SK-N-SH treated with all-trans-retinoic acid at 6 μM for 48 hours (cell line): ENCODE results near the gene FN1.

Source experiments
- ESRRG ChIP-seq: fragments of 250-450 bp; sonication (Bioruptor Pico); IDR thresholded peaks from 2 replicates; pipeline ENCODE4 v1.6.1; 2021; ENCODE audit warnings: mild to moderate bottlenecking
- GLIS3 ChIP-seq: fragments of 250-450 bp; sonication (Bioruptor Pico); IDR thresholded peaks from 2 replicates; pipeline ENCODE4 v1.5.0; 2020; ENCODE audit warnings: mild to moderate bottlenecking, moderate library complexity
- TCF4 ChIP-seq: fragments of 250-450 bp; sonication (Bioruptor Pico); IDR thresholded peaks from 2 replicates; pipeline ENCODE4 v1.8.0; 2021; ENCODE audit warnings: mild to moderate bottlenecking, moderate library complexity, borderline replicate concordance
- ZFP3 ChIP-seq: fragments of 250-450 bp; sonication (Bioruptor Pico); IDR thresholded peaks from 2 replicates; pipeline ENCODE4 v1.5.0; 2020; ENCODE audit warnings: mild to moderate bottlenecking, moderate library complexity
- ZFP30 ChIP-seq: fragments of 450-650 bp; formaldehyde crosslinking; IDR thresholded peaks from 2 replicates; pipeline ENCODE4 v1.5.0; 2022; ENCODE audit warnings: mild to moderate bottlenecking, moderate library complexity
- TF ChIP-seq, protein P1 (sequence below): fragments of 250-450 bp; sonication (Bioruptor Pico); IDR thresholded peaks from 2 replicates; pipeline ENCODE4 v1.8.0; 2020; ENCODE audit warnings: mild to moderate bottlenecking, moderate library complexity, borderline replicate concordance
- TF ChIP-seq, protein P2 (sequence below): fragments of 250-450 bp; sonication (Bioruptor Pico); IDR thresholded peaks from 2 replicates; pipeline ENCODE4 v1.8.0; 2021; ENCODE audit warnings: low read depth, mild to moderate bottlenecking, moderate library complexity, borderline replicate concordance

DNA sequence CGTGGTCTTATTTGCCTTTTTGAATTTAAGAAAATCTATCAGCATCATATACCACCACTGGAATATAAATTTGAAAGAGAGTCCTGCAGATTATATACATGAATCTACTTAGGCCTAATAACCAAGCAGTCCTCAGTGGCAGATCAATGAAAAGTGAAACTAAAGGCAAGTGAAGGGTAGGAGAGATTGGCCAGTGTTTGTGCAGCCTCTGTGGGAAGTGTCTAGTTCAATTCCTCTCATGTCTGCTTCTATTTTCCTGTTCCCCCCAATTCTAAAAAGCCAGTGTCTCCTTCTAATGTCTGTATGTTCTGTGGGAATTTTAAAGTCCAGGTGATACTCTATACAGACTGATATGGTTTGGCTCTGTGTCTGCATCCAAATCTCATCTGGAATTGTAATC, 61.9 kb downstream of the FN1 start:
- TF ChIP-seq GLIS3 (CRISPR knock-in tag) (no peak), ZFP30 (CRISPR knock-in tag) (no peak), ZFP3 (no peak), TCF4 (CRISPR knock-in tag) (no peak), ESRRG (no peak)
- TF ChIP-seq, protein P1, sequence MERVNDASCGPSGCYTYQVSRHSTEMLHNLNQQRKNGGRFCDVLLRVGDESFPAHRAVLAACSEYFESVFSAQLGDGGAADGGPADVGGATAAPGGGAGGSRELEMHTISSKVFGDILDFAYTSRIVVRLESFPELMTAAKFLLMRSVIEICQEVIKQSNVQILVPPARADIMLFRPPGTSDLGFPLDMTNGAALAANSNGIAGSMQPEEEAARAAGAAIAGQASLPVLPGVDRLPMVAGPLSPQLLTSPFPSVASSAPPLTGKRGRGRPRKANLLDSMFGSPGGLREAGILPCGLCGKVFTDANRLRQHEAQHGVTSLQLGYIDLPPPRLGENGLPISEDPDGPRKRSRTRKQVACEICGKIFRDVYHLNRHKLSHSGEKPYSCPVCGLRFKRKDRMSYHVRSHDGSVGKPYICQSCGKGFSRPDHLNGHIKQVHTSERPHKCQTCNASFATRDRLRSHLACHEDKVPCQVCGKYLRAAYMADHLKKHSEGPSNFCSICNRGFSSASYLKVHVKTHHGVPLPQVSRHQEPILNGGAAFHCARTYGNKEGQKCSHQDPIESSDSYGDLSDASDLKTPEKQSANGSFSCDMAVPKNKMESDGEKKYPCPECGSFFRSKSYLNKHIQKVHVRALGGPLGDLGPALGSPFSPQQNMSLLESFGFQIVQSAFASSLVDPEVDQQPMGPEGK (CRISPR knock-in tag): no peak
- TF ChIP-seq, protein P2, sequence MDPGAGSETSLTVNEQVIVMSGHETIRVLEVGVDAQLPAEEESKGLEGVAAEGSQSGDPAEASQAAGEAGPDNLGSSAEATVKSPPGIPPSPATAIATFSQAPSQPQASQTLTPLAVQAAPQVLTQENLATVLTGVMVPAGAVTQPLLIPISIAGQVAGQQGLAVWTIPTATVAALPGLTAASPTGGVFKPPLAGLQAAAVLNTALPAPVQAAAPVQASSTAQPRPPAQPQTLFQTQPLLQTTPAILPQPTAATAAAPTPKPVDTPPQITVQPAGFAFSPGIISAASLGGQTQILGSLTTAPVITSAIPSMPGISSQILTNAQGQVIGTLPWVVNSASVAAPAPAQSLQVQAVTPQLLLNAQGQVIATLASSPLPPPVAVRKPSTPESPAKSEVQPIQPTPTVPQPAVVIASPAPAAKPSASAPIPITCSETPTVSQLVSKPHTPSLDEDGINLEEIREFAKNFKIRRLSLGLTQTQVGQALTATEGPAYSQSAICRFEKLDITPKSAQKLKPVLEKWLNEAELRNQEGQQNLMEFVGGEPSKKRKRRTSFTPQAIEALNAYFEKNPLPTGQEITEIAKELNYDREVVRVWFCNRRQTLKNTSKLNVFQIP (CRISPR knock-in tag): no peak
